ENCODE results near the gene TRDMT1.

DNA sequence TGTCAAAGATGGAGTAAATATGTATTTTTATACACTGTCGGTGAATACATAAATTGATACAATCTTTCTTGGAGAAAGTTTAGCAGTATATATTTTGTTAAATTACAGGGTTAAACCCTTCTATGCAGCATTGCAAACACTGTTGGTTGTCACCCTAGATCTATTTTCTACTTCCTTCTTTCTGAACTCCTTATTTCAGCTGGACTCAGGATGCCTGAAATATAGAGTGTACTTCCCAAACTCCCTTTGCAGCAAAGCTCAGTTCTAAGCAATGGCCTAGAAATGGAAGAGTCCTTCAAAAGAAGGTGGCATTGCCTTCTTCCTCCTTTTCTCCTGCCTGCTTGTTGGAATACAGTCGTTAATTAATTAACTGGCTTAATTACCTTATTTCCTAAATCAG is 92.4 kb downstream of the TRDMT1 start:
- TF ChIP-seq, protein P1, sequence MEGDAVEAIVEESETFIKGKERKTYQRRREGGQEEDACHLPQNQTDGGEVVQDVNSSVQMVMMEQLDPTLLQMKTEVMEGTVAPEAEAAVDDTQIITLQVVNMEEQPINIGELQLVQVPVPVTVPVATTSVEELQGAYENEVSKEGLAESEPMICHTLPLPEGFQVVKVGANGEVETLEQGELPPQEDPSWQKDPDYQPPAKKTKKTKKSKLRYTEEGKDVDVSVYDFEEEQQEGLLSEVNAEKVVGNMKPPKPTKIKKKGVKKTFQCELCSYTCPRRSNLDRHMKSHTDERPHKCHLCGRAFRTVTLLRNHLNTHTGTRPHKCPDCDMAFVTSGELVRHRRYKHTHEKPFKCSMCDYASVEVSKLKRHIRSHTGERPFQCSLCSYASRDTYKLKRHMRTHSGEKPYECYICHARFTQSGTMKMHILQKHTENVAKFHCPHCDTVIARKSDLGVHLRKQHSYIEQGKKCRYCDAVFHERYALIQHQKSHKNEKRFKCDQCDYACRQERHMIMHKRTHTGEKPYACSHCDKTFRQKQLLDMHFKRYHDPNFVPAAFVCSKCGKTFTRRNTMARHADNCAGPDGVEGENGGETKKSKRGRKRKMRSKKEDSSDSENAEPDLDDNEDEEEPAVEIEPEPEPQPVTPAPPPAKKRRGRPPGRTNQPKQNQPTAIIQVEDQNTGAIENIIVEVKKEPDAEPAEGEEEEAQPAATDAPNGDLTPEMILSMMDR (IDR thresholded peaks at IDR 0.05): no peak
- TF ChIP-seq POLR2A (IDR thresholded peaks at IDR 0.05) (no peak), POLR2AphosphoS5 (IDR thresholded peaks at IDR 0.05) (no peak)

Measured in suprapubic skin (tissue), 4 donors.